Measurements from ENCODE around the gene TAF7. TPM values are rescaled to one million over a fixed set of nuclear protein-coding genes. Genes with fewer than 3 reads are reported as not detected.

TAF7 gene, protein sequence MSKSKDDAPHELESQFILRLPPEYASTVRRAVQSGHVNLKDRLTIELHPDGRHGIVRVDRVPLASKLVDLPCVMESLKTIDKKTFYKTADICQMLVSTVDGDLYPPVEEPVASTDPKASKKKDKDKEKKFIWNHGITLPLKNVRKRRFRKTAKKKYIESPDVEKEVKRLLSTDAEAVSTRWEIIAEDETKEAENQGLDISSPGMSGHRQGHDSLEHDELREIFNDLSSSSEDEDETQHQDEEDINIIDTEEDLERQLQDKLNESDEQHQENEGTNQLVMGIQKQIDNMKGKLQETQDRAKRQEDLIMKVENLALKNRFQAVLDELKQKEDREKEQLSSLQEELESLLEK
- 10 to 100 TPM; 54.6 to 55.5 TPM for total RNA-seq

DNA sequence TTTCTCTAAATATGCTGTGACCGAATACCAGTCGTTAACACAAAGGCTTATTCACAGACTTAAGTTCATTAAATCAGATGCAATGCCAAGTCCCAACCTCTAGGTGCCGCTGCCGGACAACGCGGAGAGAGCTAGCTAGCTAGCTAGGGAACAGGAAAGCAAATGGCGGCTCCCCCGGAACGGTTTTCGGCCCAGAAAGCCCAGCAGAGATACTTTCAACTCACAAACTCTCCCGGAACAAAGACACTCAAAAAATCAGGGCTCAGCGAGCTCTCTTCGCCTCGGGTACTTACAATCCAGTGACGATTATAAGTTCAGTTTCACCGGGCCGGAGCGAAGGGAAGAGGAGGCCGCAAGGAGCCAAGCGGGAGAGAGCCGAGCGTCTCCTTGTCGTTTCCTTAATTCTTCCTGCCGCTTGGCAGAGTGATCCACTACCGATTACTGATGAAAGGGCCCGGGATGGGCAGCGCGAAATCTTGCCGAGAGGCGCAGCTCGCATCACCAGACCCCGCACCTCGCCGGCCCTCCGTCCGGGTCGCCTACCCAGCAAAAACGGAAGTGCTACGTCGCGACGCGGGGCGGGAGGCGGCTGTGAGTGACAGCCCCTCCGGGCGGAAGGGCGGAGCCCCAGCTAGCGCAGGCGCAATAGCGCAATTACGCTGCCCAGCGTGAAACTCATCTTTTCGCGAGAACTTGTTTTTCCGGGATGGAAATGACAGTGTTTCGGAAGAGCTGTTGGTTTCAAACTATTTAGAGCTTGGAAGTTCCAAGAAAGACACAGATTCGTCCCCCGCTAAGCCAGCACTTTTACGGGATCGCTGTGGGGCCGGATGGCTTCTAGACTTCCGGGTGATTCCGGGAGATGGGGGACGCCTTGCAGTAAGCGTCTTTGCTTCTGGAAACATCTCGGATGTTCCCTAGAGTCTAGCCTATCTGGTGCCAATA lies at the start of gene TAF7:
TAF7 (minus strand) TSS at position 560 of the 945 bp plus-strand sequence. CDS start 740 bp downstream, outside the sequence.
- Mint-ChIP-seq H3K9me3 (peaks cover 50% of the 10 kb centered on the region), H3K4me1 (ENCODE audit: low read depth) (peaks cover 23% of the 10 kb centered on the region), H3K4me3 (peak within 1 kb of the TSS; percentile 98), H3K27me3 (no peaks in the 10 kb centered on the region), H3K36me3 (peaks cover 48% of the 10 kb centered on the region), H3K27ac (peak within 1 kb of the TSS; percentile 99)
- intact Hi-C loops (cut with micrococcal nuclease) = loop anchor here (1.0 to 10.0 kb wide), 5 partner anchors 193 to 644 kb away; partner anchors contain the start of genes RNF14 and ZMAT2
- DNase-seq = peak; percentile 95
- ChIA-PET CTCF (interaction anchor here (0.5 to 2.4 kb wide), 38 partner anchors 9 to 670 kb away, joined by 3 to 28 read pairs (median 4); partner anchors contain the start of genes DIAPH1, PCDHB13, PCDHB15 and PCDHB16), POLR2A (interaction anchor here (0.6 to 1.8 kb wide), 8 partner anchors 8 to 918 kb away, joined by 3 to 14 read pairs (median 3); partner anchors contain the start of genes PCDHGA11 and PCDHGA5)

DNA sequence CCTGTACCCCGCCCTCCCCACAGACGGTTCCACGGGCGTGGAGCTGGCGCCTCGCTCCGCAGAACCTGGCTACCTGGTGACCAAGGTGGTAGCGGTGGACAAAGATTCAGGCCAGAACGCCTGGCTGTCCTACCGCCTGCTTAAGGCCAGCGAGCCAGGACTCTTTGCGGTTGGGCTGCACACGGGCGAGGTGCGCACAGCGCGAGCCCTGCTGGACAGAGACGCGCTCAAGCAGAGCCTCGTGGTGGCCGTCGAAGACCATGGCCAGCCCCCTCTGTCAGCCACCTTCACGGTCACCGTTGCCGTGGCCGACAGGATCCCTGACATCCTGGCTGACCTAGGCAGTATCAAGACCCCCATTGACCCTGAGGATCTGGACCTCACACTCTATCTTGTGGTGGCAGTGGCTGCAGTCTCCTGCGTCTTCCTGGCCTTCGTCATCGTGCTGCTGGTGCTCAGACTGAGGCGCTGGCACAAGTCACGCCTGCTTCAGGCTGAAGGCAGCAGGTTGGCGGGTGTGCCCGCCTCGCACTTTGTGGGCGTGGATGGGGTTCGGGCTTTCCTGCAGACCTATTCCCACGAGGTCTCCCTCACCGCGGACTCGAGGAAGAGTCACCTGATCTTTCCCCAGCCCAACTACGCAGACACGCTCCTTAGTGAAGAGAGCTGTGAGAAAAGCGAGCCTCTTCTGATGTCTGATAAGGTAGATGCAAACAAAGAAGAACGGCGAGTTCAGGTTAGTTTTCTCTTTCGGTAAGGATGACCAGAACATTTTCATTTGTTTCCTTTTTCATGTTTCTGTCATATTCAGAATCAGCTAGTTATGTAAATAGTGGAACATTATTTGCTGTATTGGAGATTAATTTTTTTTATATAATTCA lies 45.7 kb upstream of the TAF7 start:
- POLR2A ChIA-PET = no interaction called here
- Mint-ChIP-seq H3K4me1 (ENCODE audit: low read depth) (peaks cover 5% of the 10 kb centered on the region), H3K27ac (no peak overlapping the region), H3K27me3 (peaks cover 67% of the 10 kb centered on the region), H3K9me3 (peaks cover 38% of the 10 kb centered on the region), H3K36me3 (peaks cover 32% of the 10 kb centered on the region), H3K4me3 (no peak overlapping the region)
- intact Hi-C loops (cut with micrococcal nuclease) = loop anchor here (10.0 kb wide), 1 partner anchor 49 kb away; the partner anchor contains the start of genes PCDHGA10 and PCDHGB7
- DNase-seq = no peak
- CTCF ChIA-PET = interaction anchor here (1.1 kb wide), 1 partner anchor 198 kb away, joined by 3 read pairs; no protein-coding TSS in a partner anchor

DNA sequence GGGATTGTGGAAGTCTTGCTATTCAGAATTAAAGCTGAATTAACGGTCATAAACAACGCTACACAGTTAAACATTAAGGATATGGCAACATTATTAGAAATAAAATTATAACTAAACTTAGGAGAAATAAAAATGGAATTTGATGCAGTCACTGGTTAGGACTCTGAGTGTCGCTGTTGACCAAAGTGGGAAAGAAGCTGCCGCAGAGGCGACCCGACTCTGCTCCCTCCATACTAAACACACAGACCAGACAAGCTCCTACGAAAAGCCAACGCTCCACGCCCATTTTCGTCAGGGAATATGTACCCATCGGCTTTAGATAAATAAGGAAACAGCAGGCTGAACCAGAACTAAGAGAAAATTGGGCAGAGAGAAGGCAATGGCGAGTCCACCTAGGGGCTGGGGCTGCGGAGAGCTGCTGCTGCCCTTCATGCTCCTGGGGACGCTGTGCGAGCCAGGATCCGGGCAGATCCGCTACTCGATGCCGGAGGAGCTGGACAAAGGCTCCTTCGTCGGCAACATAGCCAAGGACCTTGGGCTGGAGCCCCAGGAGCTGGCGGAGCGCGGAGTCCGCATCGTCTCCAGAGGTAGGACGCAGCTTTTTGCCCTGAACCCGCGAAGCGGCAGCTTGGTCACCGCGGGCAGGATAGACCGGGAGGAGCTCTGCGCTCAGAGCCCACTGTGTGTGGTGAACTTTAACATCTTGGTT lies 43.5 kb upstream of the TAF7 start, which contains the start of gene PCDHGA5:
PCDHGA5 (plus strand) TSS at position 211 of the 709 bp plus-strand sequence; CDS start at position 380, 169 bp downstream.
- H3K27me3 Mint-ChIP-seq = peaks cover 71% of the 10 kb centered on the region
- H3K4me1 Mint-ChIP-seq (ENCODE audit: low read depth) = peaks cover 2% of the 10 kb centered on the region
- POLR2A ChIA-PET = interaction anchor here (1.4 kb wide), 1 partner anchor 43 kb away, joined by 3 read pairs; the partner anchor contains the start of gene TAF7
- no peak within 1 kb of the TSS for H3K27ac Mint-ChIP-seq
- CTCF ChIA-PET = no interaction called here
- H3K4me3 Mint-ChIP-seq = no peak within 1 kb of the TSS
- peaks cover 38% of the 10 kb centered on the region for H3K36me3 Mint-ChIP-seq
- no peak for DNase-seq
- H3K9me3 Mint-ChIP-seq = peaks cover 48% of the 10 kb centered on the region
- intact Hi-C loops (cut with micrococcal nuclease) = loop anchor here (10.0 kb wide), 1 partner anchor 51 kb away; the partner anchor contains the start of genes PCDHGA10 and PCDHGB7

DNA sequence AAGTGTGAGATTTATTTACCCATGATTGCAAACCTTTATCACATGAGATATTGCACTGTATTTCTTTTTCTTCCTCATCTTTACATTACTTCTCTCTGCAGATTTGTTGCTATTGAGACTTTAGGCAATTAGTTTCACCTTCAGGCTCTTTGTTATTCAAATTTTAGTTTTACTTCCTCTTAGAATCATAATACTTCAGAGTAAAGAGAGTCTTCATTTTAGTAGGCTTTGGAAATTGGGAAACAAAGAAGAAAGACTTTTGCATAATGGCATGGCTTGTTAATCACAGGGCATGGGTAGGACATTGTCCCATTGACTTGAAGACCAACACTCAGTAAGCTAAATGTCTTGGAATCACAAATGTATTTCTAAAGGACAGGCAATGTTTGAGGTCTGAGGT lies 42.1 kb upstream of the TAF7 start:
- H3K27me3 Mint-ChIP-seq = peaks cover 70% of the 10 kb centered on the region
- H3K9me3 Mint-ChIP-seq = peaks cover 48% of the 10 kb centered on the region
- CTCF ChIA-PET = no interaction called here
- H3K4me3 Mint-ChIP-seq = no peak overlapping the region
- DNase-seq = no peak
- H3K4me1 Mint-ChIP-seq (ENCODE audit: low read depth) = peaks cover 2% of the 10 kb centered on the region
- intact Hi-C loops (cut with micrococcal nuclease) = loop anchor here (10.0 kb wide), 1 partner anchor 52 kb away; the partner anchor contains the start of genes PCDHGA10 and PCDHGB7
- POLR2A ChIA-PET = no interaction called here
- H3K27ac Mint-ChIP-seq = no peak overlapping the region
- peaks cover 39% of the 10 kb centered on the region for H3K36me3 Mint-ChIP-seq

DNA sequence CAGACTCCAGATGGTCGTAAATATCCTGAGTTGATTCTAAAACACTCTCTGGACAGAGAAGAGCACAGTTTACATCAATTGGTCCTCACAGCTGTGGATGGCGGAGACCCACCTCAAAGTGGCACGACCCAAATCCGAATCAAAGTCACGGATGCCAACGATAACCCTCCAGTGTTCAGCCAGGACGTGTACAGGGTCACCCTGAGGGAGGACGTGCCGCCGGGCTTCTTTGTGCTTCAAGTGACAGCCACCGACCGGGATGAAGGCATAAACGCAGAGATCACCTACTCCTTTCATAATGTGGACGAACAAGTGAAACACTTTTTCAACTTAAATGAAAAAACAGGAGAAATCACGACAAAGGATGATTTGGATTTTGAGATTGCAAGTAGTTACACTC lies 40.1 kb upstream of the TAF7 start:
- H3K4me1 Mint-ChIP-seq (ENCODE audit: low read depth) = peaks cover 2% of the 10 kb centered on the region
- no peak overlapping the region for H3K27ac Mint-ChIP-seq
- intact Hi-C loops (cut with micrococcal nuclease) = loop anchor here (10.0 kb wide), 1 partner anchor 54 kb away; the partner anchor contains the start of genes PCDHGA10 and PCDHGB7
- H3K36me3 Mint-ChIP-seq = peaks cover 34% of the 10 kb centered on the region
- no peak for DNase-seq
- POLR2A ChIA-PET = no interaction called here
- peaks cover 71% of the 10 kb centered on the region for H3K27me3 Mint-ChIP-seq
- CTCF ChIA-PET = interaction anchor here (1.2 kb wide), 1 partner anchor 152 kb away, joined by 4 read pairs; no protein-coding TSS in a partner anchor
- peaks cover 51% of the 10 kb centered on the region for H3K9me3 Mint-ChIP-seq
- H3K4me3 Mint-ChIP-seq = no peak overlapping the region

DNA sequence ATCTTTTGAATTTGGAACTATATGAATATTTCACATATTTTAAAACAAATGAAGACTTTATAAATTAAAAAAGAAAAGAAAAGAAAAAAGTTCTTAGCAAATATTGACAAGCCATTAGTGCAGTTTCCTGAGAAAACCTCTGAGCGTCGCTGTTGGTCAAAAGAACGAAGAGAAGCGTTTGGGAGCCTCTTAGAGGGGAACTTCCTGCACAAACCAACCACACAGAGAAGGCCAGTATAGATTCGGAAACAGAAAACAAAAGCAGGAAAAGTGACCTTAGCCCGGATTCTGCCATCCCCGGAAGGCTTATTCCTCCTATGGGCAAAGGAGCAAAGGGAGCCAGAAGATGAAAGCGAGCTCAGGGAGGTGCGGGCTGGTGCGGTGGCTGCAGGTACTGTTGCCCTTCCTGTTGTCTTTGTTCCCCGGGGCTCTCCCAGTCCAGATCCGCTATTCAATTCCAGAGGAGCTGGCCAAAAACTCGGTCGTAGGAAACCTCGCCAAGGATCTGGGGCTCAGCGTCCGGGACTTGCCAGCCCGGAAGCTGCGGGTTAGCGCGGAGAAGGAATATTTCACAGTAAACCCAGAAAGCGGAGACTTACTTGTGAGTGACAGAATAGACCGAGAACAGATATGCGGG lies 39.3 kb upstream of the TAF7 start, which contains the start of gene PCDHGB2:
PCDHGB2 (plus strand) TSS at position 205 of the 637 bp plus-strand sequence; CDS start at position 347, 142 bp downstream.
- Mint-ChIP-seq H3K4me1 (ENCODE audit: low read depth) (peaks cover 2% of the 10 kb centered on the region), H3K4me3 (peak within 1 kb of the TSS; percentile 70), H3K27me3 (peaks cover 65% of the 10 kb centered on the region), H3K36me3 (peaks cover 28% of the 10 kb centered on the region), H3K27ac (no peak within 1 kb of the TSS), H3K9me3 (peaks cover 43% of the 10 kb centered on the region)
- ChIA-PET CTCF (interaction anchor here (1.0 to 1.6 kb wide), 4 partner anchors 10 to 153 kb away, joined by 3 to 6 read pairs (median 4); partner anchors contain the start of genes PCDHGA11 and PCDHGB1), POLR2A (no interaction called here)
- DNase-seq = no peak
- intact Hi-C loops (cut with micrococcal nuclease) = loop anchor here (10.0 kb wide), 1 partner anchor 55 kb away; the partner anchor contains the start of genes PCDHGA10 and PCDHGB7

DNA sequence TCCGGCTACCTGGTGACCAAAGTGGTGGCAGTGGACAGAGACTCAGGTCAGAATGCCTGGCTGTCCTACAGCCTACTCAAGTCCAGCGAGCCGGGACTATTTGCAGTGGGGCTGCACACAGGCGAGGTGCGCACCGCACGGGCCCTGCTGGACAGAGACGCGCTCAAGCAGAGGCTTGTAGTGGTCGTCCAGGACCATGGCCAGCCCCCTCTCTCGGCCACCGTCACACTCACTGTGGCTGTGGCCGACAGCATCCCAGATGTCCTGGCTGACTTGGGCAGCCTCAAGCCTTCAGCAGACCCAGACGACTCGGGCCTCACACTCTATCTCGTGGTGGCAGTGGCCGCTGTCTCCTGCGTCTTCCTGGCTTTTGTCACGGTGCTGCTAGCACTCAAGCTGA lies 36.4 kb upstream of the TAF7 start:
- peaks cover 20% of the 10 kb centered on the region for H3K36me3 Mint-ChIP-seq
- ChIA-PET CTCF (interaction anchor here (0.8 kb wide), 1 partner anchor 10 kb away, joined by 3 read pairs; no protein-coding TSS in a partner anchor), POLR2A (no interaction called here)
- H3K9me3 Mint-ChIP-seq = peaks cover 30% of the 10 kb centered on the region
- peaks cover 2% of the 10 kb centered on the region for H3K4me1 Mint-ChIP-seq (ENCODE audit: low read depth)
- intact Hi-C loops (cut with micrococcal nuclease) = no loop called here
- no peak overlapping the region for H3K4me3 Mint-ChIP-seq
- no peak for DNase-seq
- H3K27ac Mint-ChIP-seq = no peak overlapping the region
- peaks cover 56% of the 10 kb centered on the region for H3K27me3 Mint-ChIP-seq

DNA sequence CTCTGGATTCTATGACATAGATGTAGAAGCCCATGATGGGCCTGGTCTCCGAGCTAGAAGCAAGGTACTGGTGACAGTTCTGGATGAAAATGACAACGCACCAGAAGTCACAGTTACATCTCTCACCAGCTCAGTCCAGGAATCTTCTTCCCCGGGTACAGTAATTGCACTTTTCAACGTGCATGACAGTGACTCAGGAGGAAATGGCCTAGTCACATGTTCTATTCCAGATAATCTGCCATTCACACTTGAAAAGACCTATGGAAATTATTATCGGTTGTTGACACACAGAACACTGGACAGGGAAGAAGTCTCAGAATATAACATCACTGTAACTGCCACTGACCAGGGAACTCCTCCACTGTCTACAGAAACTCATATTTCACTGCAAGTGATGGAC lies 35.5 kb upstream of the TAF7 start:
- DNase-seq = no peak
- H3K4me1 Mint-ChIP-seq (ENCODE audit: low read depth) = peaks cover 2% of the 10 kb centered on the region
- H3K4me3 Mint-ChIP-seq = no peak overlapping the region
- H3K27me3 Mint-ChIP-seq = peaks cover 54% of the 10 kb centered on the region
- H3K36me3 Mint-ChIP-seq = peaks cover 17% of the 10 kb centered on the region
- intact Hi-C loops (cut with micrococcal nuclease) = no loop called here
- CTCF ChIA-PET = interaction anchor here (1.3 to 1.7 kb wide), 3 partner anchors 36 to 208 kb away, joined by 4 to 5 read pairs (median 5); partner anchors contain the start of gene TAF7
- H3K9me3 Mint-ChIP-seq = peaks cover 26% of the 10 kb centered on the region
- POLR2A ChIA-PET = no interaction called here
- H3K27ac Mint-ChIP-seq = no peak overlapping the region

DNA sequence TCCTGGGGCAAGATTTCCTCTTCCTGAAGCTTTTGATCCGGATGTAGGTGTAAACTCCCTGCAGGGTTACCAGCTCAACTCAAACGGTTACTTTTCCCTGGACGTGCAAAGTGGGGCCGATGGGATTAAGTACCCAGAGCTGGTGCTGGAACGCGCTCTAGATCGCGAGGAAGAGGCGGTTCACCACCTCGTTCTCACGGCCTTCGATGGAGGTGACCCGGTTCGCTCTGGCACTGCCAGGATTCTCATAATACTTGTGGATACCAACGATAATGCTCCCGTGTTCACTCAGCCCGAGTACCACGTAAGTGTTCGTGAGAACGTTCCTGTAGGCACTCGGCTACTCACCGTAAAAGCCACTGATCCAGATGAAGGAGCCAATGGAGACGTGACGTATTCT lies 35.1 kb upstream of the TAF7 start:
- H3K27me3 Mint-ChIP-seq = peaks cover 54% of the 10 kb centered on the region
- DNase-seq = no peak
- ChIA-PET CTCF (interaction anchor here (0.6 to 1.9 kb wide), 7 partner anchors 15 to 208 kb away, joined by 3 to 5 read pairs (median 4); partner anchors contain the start of genes PCDHGB3, PCDHGB7 and TAF7), POLR2A (no interaction called here)
- H3K36me3 Mint-ChIP-seq = peaks cover 13% of the 10 kb centered on the region
- peaks cover 21% of the 10 kb centered on the region for H3K9me3 Mint-ChIP-seq
- H3K27ac Mint-ChIP-seq = no peak overlapping the region
- no peak overlapping the region for H3K4me3 Mint-ChIP-seq
- peaks cover 2% of the 10 kb centered on the region for H3K4me1 Mint-ChIP-seq (ENCODE audit: low read depth)
- intact Hi-C loops (cut with micrococcal nuclease) = no loop called here

All from activated CD4-positive, alpha-beta memory T cell treated with anti-CD3 and anti-CD28 coated beads for 36 hours (primary cell).